PFSK-1 (cell line): ENCODE data around the gene MYO7A.

ENCODE experiments used
- FOXP2 ChIP-seq: optimal IDR thresholded peaks from 2 replicates; pipeline ENCODE3; 2011; ENCODE audit warnings: borderline replicate concordance, control low read depth, inconsistent platforms; ENCODE audit not compliant: insufficient read depth; ENCODE audit errors: extremely low read length, extremely low read depth
- POLR2AphosphoS5 ChIP-seq: IDR thresholded peaks from 2 replicates; pipeline ENCODE4 v1.6.1; 2012; ENCODE audit warnings: low read depth, mild to moderate bottlenecking, control low read depth, low read length, moderate library complexity
- SIN3A ChIP-seq: IDR thresholded peaks from 2 replicates; pipeline ENCODE4 v1.6.1; 2012; ENCODE audit warnings: mild to moderate bottlenecking, low read length, moderate library complexity, borderline replicate concordance; ENCODE audit not compliant: insufficient read depth
- TAF1 ChIP-seq: IDR thresholded peaks from 2 replicates; pipeline ENCODE4 v1.6.1; 2012; ENCODE audit warnings: low read length, control low read depth, borderline replicate concordance; ENCODE audit not compliant: insufficient read depth

DNA sequence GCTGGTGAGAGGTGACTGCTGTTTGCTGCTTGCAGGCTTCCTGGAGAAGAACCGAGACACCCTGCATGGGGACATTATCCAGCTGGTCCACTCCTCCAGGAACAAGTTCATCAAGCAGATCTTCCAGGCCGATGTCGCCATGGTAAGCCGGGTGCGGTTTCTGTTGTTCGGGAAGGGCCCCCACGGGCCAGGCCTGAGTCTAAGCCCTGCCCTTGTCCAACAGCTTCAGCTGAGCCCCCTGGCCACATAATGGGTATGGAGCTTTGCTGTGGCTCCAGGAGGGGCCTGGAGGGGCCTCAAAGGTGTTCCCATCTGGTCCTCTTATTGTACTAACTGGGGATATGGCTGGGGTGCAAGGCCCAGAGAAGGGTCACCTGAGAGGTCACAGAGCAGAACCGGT lies 38.0 kb downstream of the MYO7A start:
- no peak for TF ChIP-seq POLR2AphosphoS5
- no peak for TF ChIP-seq TAF1
- TF ChIP-seq FOXP2: no peak
- TF ChIP-seq SIN3A: no peak
